ENCODE data around the gene EHD4.

The EHD4 gene

DNA sequence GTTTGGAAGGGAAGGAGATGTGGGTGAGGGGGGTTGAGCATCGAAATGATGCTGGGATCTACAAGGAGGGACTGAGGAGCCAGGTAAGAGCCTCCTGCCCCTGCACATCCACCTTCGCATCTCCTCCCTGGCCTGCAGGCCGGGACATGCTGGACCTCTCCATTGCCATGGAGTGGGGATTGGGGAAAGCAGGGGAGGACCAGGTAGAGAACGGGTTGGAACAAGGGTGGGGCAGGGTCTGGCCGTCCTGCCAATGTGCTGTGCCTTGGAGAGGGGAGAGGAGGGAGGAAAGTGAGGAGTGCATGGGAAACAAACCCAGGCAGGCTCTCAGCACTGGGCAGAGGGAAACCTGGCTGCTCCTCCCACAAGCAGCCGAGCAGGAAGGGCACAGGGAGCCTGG is 123.2 kb downstream of the EHD4 start:
- TF ChIP-seq, protein P1, sequence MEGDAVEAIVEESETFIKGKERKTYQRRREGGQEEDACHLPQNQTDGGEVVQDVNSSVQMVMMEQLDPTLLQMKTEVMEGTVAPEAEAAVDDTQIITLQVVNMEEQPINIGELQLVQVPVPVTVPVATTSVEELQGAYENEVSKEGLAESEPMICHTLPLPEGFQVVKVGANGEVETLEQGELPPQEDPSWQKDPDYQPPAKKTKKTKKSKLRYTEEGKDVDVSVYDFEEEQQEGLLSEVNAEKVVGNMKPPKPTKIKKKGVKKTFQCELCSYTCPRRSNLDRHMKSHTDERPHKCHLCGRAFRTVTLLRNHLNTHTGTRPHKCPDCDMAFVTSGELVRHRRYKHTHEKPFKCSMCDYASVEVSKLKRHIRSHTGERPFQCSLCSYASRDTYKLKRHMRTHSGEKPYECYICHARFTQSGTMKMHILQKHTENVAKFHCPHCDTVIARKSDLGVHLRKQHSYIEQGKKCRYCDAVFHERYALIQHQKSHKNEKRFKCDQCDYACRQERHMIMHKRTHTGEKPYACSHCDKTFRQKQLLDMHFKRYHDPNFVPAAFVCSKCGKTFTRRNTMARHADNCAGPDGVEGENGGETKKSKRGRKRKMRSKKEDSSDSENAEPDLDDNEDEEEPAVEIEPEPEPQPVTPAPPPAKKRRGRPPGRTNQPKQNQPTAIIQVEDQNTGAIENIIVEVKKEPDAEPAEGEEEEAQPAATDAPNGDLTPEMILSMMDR (IDR thresholded peaks at IDR 0.05; ENCODE audit: low read depth, low read length): no peak
- no peak for DNase-seq (ENCODE audit: extremely low read depth, low read depth)

- TF ChIP-seq, protein P1 (IDR thresholded peaks at IDR 0.05; ENCODE audit: low read depth, low read length): no peak
- DNase-seq (ENCODE audit: extremely low read depth, low read depth): no peak
Measured at GRCh38 chr15:41848631-41849030, 123.7 kb downstream of the EHD4 start.

GRCh38 chr15:41847981-41848380 is 124.4 kb downstream of the EHD4 start:
- TF ChIP-seq, protein P1 (IDR thresholded peaks at IDR 0.05; ENCODE audit: low read depth, low read length): no peak
- DNase-seq (ENCODE audit: extremely low read depth, low read depth): no peak

- DNase-seq (ENCODE audit: extremely low read depth, low read depth): no peak
- TF ChIP-seq, protein P1 (IDR thresholded peaks at IDR 0.05; ENCODE audit: low read depth, low read length): no peak
Measured at GRCh38 chr15:41847206-41847605, 125.2 kb downstream of the EHD4 start.

All from AG09319 (cell line).